22Rv1 (cell line): ENCODE results near the gene NSUN5.

Experiments used
- ZFX ChIP-seq: fragments of 450-650 bp; IDR thresholded peaks from 2 replicates; pipeline ENCODE4 v1.6.1; 2017; ENCODE audit warnings: antibody characterized with exemption, borderline replicate concordance
- TF ChIP-seq, protein P1 (sequence below): fragments of 450-650 bp; IDR thresholded peaks from 2 replicates; pipeline ENCODE4 v1.5.1; 2017; ENCODE audit warnings: mild to moderate bottlenecking

GRCh38 chr7:73356159-73356558, 47.5 kb upstream of the NSUN5 start:
- no peak for TF ChIP-seq ZFX
- TF ChIP-seq, protein P1, sequence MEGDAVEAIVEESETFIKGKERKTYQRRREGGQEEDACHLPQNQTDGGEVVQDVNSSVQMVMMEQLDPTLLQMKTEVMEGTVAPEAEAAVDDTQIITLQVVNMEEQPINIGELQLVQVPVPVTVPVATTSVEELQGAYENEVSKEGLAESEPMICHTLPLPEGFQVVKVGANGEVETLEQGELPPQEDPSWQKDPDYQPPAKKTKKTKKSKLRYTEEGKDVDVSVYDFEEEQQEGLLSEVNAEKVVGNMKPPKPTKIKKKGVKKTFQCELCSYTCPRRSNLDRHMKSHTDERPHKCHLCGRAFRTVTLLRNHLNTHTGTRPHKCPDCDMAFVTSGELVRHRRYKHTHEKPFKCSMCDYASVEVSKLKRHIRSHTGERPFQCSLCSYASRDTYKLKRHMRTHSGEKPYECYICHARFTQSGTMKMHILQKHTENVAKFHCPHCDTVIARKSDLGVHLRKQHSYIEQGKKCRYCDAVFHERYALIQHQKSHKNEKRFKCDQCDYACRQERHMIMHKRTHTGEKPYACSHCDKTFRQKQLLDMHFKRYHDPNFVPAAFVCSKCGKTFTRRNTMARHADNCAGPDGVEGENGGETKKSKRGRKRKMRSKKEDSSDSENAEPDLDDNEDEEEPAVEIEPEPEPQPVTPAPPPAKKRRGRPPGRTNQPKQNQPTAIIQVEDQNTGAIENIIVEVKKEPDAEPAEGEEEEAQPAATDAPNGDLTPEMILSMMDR, result no peak
